Karpas-422 (cell line): ENCODE data around the gene USB1. TPM values are rescaled to one million over a fixed set of nuclear protein-coding genes. Genes with fewer than 3 reads are reported as not detected.
"Not testable (repeated sequence)": the region's sequence is repeated elsewhere in the genome, so short reads cannot be mapped to it uniquely, and the experiment has no call there.

Experiments
- DNase-seq: peaks from one replicate; pipeline ENCODE4 v3.0.0-alpha.2; 2015
- H2AFZ ChIP-seq: fragments of 200-600 bp; sonication (generic); 2 replicates; pipeline ENCODE4 v1.6.1; 2014; ENCODE audit warnings: antibody characterized with exemption, low read length, mixed read lengths
- H3K27ac ChIP-seq: fragments of 200-600 bp; sonication (generic); 2 replicates; pipeline ENCODE4 v1.5.1; 2014; ENCODE audit warnings: mild to moderate bottlenecking, low read length, moderate library complexity
- H3K27me3 ChIP-seq: fragments of 200-600 bp; sonication (generic); 2 replicates; pipeline ENCODE4 v1.6.1; 2014; ENCODE audit warnings: low read length, mixed read lengths
- H3K36me3 ChIP-seq: fragments of 200-600 bp; sonication (generic); 2 replicates; pipeline ENCODE4 v1.6.1; 2014; ENCODE audit warnings: low read length, mixed read lengths; ENCODE audit not compliant: insufficient read depth
- H3K4me1 ChIP-seq: fragments of 200-600 bp; sonication (generic); 2 replicates; pipeline ENCODE4 v1.6.1; 2014; ENCODE audit warnings: mild to moderate bottlenecking, low read length, mixed read lengths
- H3K4me2 ChIP-seq: fragments of 200-600 bp; sonication (generic); 2 replicates; pipeline ENCODE4 v1.6.1; 2014; ENCODE audit warnings: low read length, low read depth, mild to moderate bottlenecking; ENCODE audit not compliant: poor library complexity, severe bottlenecking
- H3K4me3 ChIP-seq: fragments of 200-600 bp; sonication (generic); 2 replicates; pipeline ENCODE4 v1.5.1; 2014; ENCODE audit warnings: mild to moderate bottlenecking, antibody characterized with exemption, low read length, mixed read lengths
- H3K79me2 ChIP-seq: fragments of 200-600 bp; sonication (generic); 2 replicates; pipeline ENCODE4 v1.6.1; 2014; ENCODE audit warnings: mild to moderate bottlenecking, low read length, mixed read lengths
- H3K9ac ChIP-seq: fragments of 200-600 bp; sonication (generic); 2 replicates; pipeline ENCODE4 v1.6.0; 2014; ENCODE audit warnings: low read length
- H3K9me2 ChIP-seq: fragments of 200-600 bp; sonication (generic), shearing (Covaris generic); replicated peaks from 2 replicates; pipeline ENCODE4 v1.6.0; 2014; ENCODE audit warnings: mild to moderate bottlenecking, low read length, moderate library complexity; ENCODE audit not compliant: insufficient read depth
- H3K9me3 ChIP-seq: fragments of 300-700, 200-600 bp; sonication (generic); 2 replicates; pipeline ENCODE4 v1.6.1; 2014; ENCODE audit warnings: low read length, mixed read lengths
- H4K20me1 ChIP-seq: fragments of 200-600 bp; sonication (generic); 2 replicates; pipeline ENCODE4 v1.6.1; 2014; ENCODE audit warnings: mild to moderate bottlenecking, antibody characterized with exemption, low read length, low read depth; ENCODE audit not compliant: insufficient read depth
- total RNA-seq: library from RNA; depleted of rRNA; stranded (reverse); fragments of >200 nt; shearing (Covaris generic); gene quantifications from 2 replicates; pipeline ENCODE4 v1.2.3, GENCODE V29; 2014; ENCODE audit warnings: low replicate concordance

Gene USB1
- total RNA-seq, 1 experiment from 2014 or later: 19.6 TPM

DNA sequence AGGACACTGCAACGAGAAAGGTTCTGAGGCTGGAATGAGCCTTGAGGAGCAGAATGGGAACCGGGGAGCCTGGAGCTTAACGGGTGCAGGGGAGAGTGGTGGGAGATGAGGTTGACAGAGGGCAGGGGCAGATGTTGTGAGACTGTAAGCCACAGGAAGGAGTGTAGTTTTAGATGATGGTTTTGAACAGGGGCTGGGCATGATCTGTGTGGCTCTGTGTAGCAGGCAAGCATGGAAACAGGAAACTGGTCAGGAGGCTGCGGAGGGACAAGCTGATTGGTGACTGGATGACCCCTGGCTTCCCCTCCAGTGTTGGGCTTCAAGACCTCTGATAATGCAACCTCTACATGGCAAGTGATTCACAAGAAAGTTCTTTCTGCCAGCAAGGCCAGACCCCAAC is 28.9 kb upstream of the USB1 start:
- Histone ChIP-seq H3K4me3 (no peak overlapping the region), H4K20me1 (no peaks in the 10 kb centered on the region), H3K4me2 (no peak overlapping the region), H3K79me2 (no peaks in the 10 kb centered on the region), H3K9me3 (no peaks in the 10 kb centered on the region), H2AFZ (no peak overlapping the region), H3K9ac (no peak overlapping the region), H3K9me2 (no peaks in the 10 kb centered on the region), H3K27me3 (no peaks in the 10 kb centered on the region), H3K36me3 (no peaks in the 10 kb centered on the region), H3K27ac (no peak overlapping the region), H3K4me1 (no peaks in the 10 kb centered on the region)
- DNase-seq: no peak

DNA sequence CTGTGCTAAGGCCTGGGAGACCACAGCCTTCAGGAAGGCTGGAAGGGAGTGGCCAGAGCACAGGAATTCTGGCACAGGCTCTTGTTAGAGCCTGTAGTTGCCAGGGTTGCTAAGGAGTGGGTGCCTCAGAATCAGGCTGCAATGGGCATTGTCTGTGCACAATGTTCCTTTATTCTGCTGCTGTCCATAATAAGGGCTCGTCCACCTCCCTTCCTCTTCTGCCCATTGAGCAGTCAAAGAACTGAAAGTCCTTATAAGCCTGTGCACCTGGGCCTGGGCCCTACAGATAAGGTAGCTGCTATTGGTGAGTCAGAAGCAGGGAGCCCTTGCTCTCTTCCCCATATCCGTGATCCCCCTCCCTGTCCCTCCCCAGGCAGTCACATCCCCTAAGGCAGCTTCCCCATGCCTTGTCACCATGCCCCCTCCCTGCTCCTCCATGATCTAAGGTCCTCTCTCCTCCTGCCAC is 24.8 kb upstream of the USB1 start:
- Histone ChIP-seq H3K27me3 (no peaks in the 10 kb centered on the region), H3K79me2 (no peaks in the 10 kb centered on the region), H3K9me3 (no peaks in the 10 kb centered on the region), H3K36me3 (no peaks in the 10 kb centered on the region), H3K9me2 (no peaks in the 10 kb centered on the region), H3K4me3 (no peak overlapping the region), H4K20me1 (no peaks in the 10 kb centered on the region), H3K27ac (no peak overlapping the region), H3K4me2 (no peak overlapping the region), H3K9ac (no peak overlapping the region), H3K4me1 (no peaks in the 10 kb centered on the region), H2AFZ (no peak overlapping the region)
- DNase-seq: no peak

DNA sequence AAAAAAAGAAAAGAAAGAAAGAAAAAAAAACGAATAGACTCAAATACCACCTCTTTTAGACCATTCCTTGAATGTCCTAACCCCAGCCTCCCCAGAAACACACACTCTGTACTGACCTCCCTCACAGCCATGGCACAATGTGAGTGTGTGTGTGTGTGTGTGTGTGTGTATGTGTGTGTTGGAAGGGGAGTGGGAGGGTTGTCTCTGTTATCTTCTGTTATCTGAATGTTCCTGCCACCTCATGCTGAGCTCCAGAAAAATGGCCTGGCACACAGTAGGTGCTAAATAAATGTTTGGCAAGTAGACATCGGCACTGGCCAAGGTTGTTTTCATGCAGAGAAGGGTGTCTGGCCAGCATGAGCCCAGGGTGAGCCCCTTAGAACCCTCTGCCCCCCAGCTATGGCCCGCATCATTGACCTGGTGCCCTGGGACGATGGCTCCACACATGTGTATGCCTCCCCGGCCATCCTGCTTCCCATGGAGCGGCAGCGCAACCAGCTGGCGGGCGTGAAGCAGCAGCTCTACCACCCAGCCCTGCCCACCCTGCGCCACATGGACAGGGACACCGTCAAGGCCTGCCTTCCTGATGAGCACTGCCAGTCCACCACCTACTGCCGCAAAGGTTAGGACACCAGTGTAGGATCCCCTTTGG is 23.7 kb upstream of the USB1 start:
- DNase-seq: no peak

DNA sequence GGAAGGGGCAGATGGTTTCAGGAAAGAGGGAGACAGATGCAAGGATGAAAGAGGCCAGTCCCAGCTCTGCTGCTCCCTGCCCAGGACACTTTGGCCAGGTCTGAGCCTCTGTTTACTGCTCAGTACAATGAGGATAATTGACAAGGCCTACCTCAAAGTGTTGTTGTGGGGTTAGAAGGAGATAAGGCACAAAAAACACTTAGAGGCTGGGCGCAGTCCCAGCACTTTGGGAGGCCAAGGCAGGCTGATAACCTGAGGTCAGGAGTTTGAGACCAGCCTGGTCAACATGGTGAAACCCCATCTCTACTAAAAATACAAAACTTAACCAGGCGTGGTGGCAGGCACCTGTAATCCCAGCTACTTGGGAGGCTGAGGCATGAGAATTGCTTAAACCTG is 23.1 kb upstream of the USB1 start:
- H3K27me3 ChIP-seq, H2AFZ ChIP-seq, H3K9me2 ChIP-seq, H3K4me3 ChIP-seq, H3K4me1 ChIP-seq, H4K20me1 ChIP-seq, DNase-seq, H3K4me2 ChIP-seq, H3K9ac ChIP-seq, H3K79me2 ChIP-seq, H3K27ac ChIP-seq, H3K9me3 ChIP-seq, H3K36me3 ChIP-seq: not testable (repeated sequence)

More for the DNA sequence above, 23.7 kb upstream of the USB1 start:
- H3K9me2 ChIP-seq: no peaks in the 10 kb centered on the region
- no peak overlapping the region for H3K9ac ChIP-seq
- no peaks in the 10 kb centered on the region for H3K9me3 ChIP-seq
- H3K27me3 ChIP-seq: no peaks in the 10 kb centered on the region
- H3K4me3 ChIP-seq: no peak overlapping the region
- no peak overlapping the region for H3K27ac ChIP-seq
- no peak overlapping the region for H3K4me2 ChIP-seq
- H2AFZ ChIP-seq: no peak overlapping the region
- H3K4me1 ChIP-seq: no peaks in the 10 kb centered on the region
- H3K36me3 ChIP-seq: no peaks in the 10 kb centered on the region
- H4K20me1 ChIP-seq: no peaks in the 10 kb centered on the region
- no peaks in the 10 kb centered on the region for H3K79me2 ChIP-seq

GRCh38 chr16:57979006-57979585 is 22.1 kb upstream of the USB1 start:
- no peaks in the 10 kb centered on the region for H3K36me3 ChIP-seq
- no peak overlapping the region for H3K27ac ChIP-seq
- no peak overlapping the region for H2AFZ ChIP-seq
- no peaks in the 10 kb centered on the region for H3K4me1 ChIP-seq
- H3K4me3 ChIP-seq: no peak overlapping the region
- no peaks in the 10 kb centered on the region for H3K9me3 ChIP-seq
- no peaks in the 10 kb centered on the region for H3K27me3 ChIP-seq
- DNase-seq: no peak
- H4K20me1 ChIP-seq: no peaks in the 10 kb centered on the region
- no peak overlapping the region for H3K4me2 ChIP-seq
- no peaks in the 10 kb centered on the region for H3K79me2 ChIP-seq
- no peak overlapping the region for H3K9ac ChIP-seq
- H3K9me2 ChIP-seq: no peaks in the 10 kb centered on the region

GRCh38 chr16:57981636-57982035 is 19.6 kb upstream of the USB1 start:
- Histone ChIP-seq H3K79me2 (no peaks in the 10 kb centered on the region), H3K27me3 (no peaks in the 10 kb centered on the region), H3K27ac (no peak overlapping the region), H3K4me3 (no peak overlapping the region), H3K4me1 (no peaks in the 10 kb centered on the region), H2AFZ (no peak overlapping the region), H3K4me2 (no peak overlapping the region), H3K9me2 (no peaks in the 10 kb centered on the region), H3K9ac (no peak overlapping the region), H4K20me1 (no peaks in the 10 kb centered on the region), H3K36me3 (no peaks in the 10 kb centered on the region), H3K9me3 (no peaks in the 10 kb centered on the region)
- no peak for DNase-seq

DNA sequence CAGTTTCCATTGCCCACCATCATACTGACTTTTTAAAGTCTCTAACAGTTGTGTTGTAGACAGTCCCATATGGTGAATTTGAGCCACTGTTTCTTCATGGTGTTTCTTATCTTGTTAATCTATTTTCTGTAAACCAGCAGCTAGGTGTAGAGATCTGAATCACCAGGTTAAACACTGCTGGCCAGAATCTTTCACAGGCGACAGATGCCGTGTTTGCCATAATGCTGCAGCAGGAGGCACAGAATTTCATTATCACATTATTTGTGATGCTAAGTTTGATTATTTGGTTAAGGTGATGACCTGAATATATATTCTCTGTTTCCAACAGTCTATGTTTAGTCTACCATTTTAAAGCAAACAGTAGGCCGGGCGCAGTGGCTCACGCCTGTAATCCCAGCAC is 18.8 kb upstream of the USB1 start:
- no peaks in the 10 kb centered on the region for H3K9me2 ChIP-seq
- no peak overlapping the region for H2AFZ ChIP-seq
- DNase-seq: no peak
- no peak overlapping the region for H3K9ac ChIP-seq
- H3K27ac ChIP-seq: no peak overlapping the region
- H3K4me3 ChIP-seq: no peak overlapping the region
- no peaks in the 10 kb centered on the region for H3K79me2 ChIP-seq
- H4K20me1 ChIP-seq: no peaks in the 10 kb centered on the region
- H3K27me3 ChIP-seq: no peaks in the 10 kb centered on the region
- no peak overlapping the region for H3K4me2 ChIP-seq
- no peaks in the 10 kb centered on the region for H3K36me3 ChIP-seq
- no peaks in the 10 kb centered on the region for H3K4me1 ChIP-seq
- H3K9me3 ChIP-seq: no peaks in the 10 kb centered on the region

DNA sequence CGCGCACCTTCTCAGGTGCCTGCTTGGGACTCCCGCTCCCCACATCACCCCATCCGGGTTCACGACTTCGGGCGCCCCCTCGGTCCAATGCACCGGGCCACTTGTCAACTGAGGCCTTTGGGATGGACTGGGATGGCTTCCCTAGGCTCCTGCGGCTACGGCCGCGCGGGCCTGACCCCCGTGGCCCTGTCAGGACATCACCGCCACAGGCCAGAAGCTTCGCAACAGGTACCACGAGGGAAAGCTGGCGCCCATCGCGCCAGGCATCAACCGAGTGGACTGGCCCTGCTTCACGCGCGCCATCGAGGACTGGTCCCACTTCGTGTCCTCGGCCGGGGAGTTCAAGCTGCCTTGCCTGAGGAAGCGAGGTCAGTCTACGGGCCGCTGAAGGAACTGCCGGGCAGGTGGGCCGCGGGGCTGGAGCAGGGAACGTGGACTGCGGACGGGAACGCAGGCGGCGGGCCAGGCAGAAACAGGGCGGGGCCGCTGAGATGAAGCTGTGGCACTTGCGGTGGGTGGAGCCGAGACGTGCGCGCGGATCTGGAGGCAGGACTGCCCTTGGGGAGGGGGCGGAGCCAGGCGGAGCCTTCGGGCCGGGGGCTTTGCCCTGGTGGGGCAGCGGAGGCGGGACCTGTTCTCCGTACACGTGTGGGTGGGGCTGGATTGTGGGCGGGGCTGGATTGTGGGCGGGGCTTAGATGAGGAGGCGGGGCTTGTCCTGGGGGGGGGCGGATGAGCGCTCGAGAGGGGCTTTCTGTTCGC is 16.6 kb upstream of the USB1 start:
- Histone ChIP-seq H3K27me3 (no peaks in the 10 kb centered on the region), H4K20me1 (no peaks in the 10 kb centered on the region), H3K36me3 (no peaks in the 10 kb centered on the region), H3K4me1 (no peaks in the 10 kb centered on the region), H3K9ac (no peak overlapping the region), H3K4me3 (no peak overlapping the region), H3K79me2 (no peaks in the 10 kb centered on the region), H3K9me2 (no peaks in the 10 kb centered on the region), H3K9me3 (no peaks in the 10 kb centered on the region), H3K4me2 (no peak overlapping the region), H2AFZ (no peak overlapping the region), H3K27ac (no peak overlapping the region)
- no peak for DNase-seq
